PFSK-1 (cell line): Measurements from ENCODE around the gene TMEM37.

ENCODE experiments used
- FOXP2 ChIP-seq: optimal IDR thresholded peaks from 2 replicates; pipeline ENCODE3; 2011; ENCODE audit warnings: borderline replicate concordance, control low read depth, inconsistent platforms; ENCODE audit not compliant: insufficient read depth; ENCODE audit errors: extremely low read length, extremely low read depth
- POLR2AphosphoS5 ChIP-seq: IDR thresholded peaks from 2 replicates; pipeline ENCODE4 v1.6.1; 2012; ENCODE audit warnings: low read depth, mild to moderate bottlenecking, control low read depth, low read length, moderate library complexity
- SIN3A ChIP-seq: IDR thresholded peaks from 2 replicates; pipeline ENCODE4 v1.6.1; 2012; ENCODE audit warnings: mild to moderate bottlenecking, low read length, moderate library complexity, borderline replicate concordance; ENCODE audit not compliant: insufficient read depth
- TAF1 ChIP-seq: IDR thresholded peaks from 2 replicates; pipeline ENCODE4 v1.6.1; 2012; ENCODE audit warnings: low read length, control low read depth, borderline replicate concordance; ENCODE audit not compliant: insufficient read depth
- TF ChIP-seq, protein P1 (sequence below), 2 experiments: IDR thresholded peaks; 2 replicates each; pipeline versions ENCODE4 v1.6.1 to v1.8.0; 2011 to 2012; ENCODE audit warnings: low read depth in 2 of 2, low read length in 2 of 2, control low read depth in 1 of 2, inconsistent platforms in 1 of 2, mild to moderate bottlenecking in 1 of 2, moderate library complexity in 1 of 2; ENCODE audit not compliant: insufficient read depth in 1 of 2

DNA sequence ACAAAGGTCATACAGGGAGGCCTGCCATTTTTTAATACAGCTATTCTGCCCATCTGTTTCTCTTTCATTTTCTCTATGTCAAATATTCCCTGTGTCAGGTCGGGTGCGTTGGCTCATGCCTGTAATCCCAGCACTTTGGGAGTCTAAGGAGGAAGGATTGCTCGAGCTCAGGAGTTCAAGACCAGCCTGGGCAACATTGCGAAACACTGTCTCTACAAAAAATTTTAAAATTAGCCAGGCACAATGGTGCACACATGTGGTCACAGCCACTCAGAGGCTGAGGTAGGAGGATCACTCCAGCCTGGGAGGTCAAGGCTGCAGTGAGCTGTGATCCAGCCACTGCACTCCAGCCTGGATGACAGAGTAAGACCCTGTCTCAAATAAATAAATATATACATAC lies 34.7 kb downstream of the TMEM37 start:
- TF ChIP-seq TAF1 (no peak), POLR2AphosphoS5 (no peak), SIN3A (no peak), FOXP2 (no peak)
- TF ChIP-seq, protein P1, sequence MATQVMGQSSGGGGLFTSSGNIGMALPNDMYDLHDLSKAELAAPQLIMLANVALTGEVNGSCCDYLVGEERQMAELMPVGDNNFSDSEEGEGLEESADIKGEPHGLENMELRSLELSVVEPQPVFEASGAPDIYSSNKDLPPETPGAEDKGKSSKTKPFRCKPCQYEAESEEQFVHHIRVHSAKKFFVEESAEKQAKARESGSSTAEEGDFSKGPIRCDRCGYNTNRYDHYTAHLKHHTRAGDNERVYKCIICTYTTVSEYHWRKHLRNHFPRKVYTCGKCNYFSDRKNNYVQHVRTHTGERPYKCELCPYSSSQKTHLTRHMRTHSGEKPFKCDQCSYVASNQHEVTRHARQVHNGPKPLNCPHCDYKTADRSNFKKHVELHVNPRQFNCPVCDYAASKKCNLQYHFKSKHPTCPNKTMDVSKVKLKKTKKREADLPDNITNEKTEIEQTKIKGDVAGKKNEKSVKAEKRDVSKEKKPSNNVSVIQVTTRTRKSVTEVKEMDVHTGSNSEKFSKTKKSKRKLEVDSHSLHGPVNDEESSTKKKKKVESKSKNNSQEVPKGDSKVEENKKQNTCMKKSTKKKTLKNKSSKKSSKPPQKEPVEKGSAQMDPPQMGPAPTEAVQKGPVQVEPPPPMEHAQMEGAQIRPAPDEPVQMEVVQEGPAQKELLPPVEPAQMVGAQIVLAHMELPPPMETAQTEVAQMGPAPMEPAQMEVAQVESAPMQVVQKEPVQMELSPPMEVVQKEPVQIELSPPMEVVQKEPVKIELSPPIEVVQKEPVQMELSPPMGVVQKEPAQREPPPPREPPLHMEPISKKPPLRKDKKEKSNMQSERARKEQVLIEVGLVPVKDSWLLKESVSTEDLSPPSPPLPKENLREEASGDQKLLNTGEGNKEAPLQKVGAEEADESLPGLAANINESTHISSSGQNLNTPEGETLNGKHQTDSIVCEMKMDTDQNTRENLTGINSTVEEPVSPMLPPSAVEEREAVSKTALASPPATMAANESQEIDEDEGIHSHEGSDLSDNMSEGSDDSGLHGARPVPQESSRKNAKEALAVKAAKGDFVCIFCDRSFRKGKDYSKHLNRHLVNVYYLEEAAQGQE (IDR thresholded peaks at IDR 0.05; ENCODE audit: insufficient read depth in 1 of 2, low read depth in 2 of 2, low read length in 2 of 2), result no peak
